Measurements from ENCODE around the gene CHRFAM7A. TPM values are rescaled to one million over a fixed set of nuclear protein-coding genes. Genes with fewer than 3 reads are reported as not detected.
"Not testable (repeated sequence)": the region's sequence is repeated elsewhere in the genome, so short reads cannot be mapped to it uniquely, and the experiment has no call there.

The CHRFAM7A gene
- total RNA-seq, 1 donor from 2014 or later = 4.7 TPM

- DNase-seq (ENCODE audit: low spot score); intact Hi-C loops (cut with DNase I); ATAC-seq: not testable (repeated sequence)
These were observed 56.8 kb downstream of the CHRFAM7A start for GRCh38 chr15:30336584-30336983.

- ATAC-seq; DNase-seq (ENCODE audit: low spot score); intact Hi-C loops (cut with DNase I): not testable (repeated sequence)
These were observed 59.2 kb downstream of the CHRFAM7A start for GRCh38 chr15:30334152-30334551.

GRCh38 chr15:30326145-30326544 lies 67.2 kb downstream of the CHRFAM7A start:
- DNase-seq (ENCODE audit: low spot score); intact Hi-C loops (cut with DNase I); ATAC-seq: not testable (repeated sequence)

- DNase-seq (ENCODE audit: low spot score); ATAC-seq; intact Hi-C loops (cut with DNase I): not testable (repeated sequence)
These were observed 72.3 kb downstream of the CHRFAM7A start for GRCh38 chr15:30321063-30321462.

- ATAC-seq; DNase-seq (ENCODE audit: low spot score); intact Hi-C loops (cut with DNase I): not testable (repeated sequence)
These were observed 77.6 kb downstream of the CHRFAM7A start for GRCh38 chr15:30315704-30316103.

GRCh38 chr15:30310575-30310974 lies 82.8 kb downstream of the CHRFAM7A start:
- DNase-seq (ENCODE audit: low spot score); ATAC-seq; intact Hi-C loops (cut with DNase I): not testable (repeated sequence)

Other genes with a start within 250 kb of the CHRFAM7A start
- 15.6 TPM for gene GOLGA8R, start 20.7 kb upstream of the CHRFAM7A start, total RNA-seq
- gene GOLGA8Q, start 158.5 kb upstream of the CHRFAM7A start, total RNA-seq = 5.6 TPM
- 4.9 TPM for gene GOLGA8H, start 210.5 kb upstream of the CHRFAM7A start, total RNA-seq

Data from sciatic nerve (tissue), 2 donors.